Spleen (tissue), 7 donors: ENCODE measurements around the gene EDEM1.

Experiments
- CTCF ChIP-seq, 11 experiments: fragments of 200-600 bp in 7 of 11; fragments of 450-650 bp in 4 of 11; sonication (generic) in 4 of 11; IDR thresholded peaks in 8 of 11; conservative IDR thresholded peaks in 3 of 11; 1 replicate in 7 of 11; 2 replicates in 4 of 11; pipeline versions ENCODE4 v1.4.0 to v1.8.0; 2016 to 2021; ENCODE audit warnings: antibody characterized with exemption in 11 of 11, inconsistent platforms in 4 of 11, mild to moderate bottlenecking in 1 of 11
- POLR2A ChIP-seq, 3 donors: fragments of 450-650 bp; IDR thresholded peaks; one replicate each; pipeline ENCODE4 v1.5.1; 2017; ENCODE audit warnings: antibody characterized with exemption in 3 of 3, mild to moderate bottlenecking in 1 of 3
- donor health status: DM: no; HTN: no; CAD: no; lungs with moderate emphysema.
- donor health status: DM: no; HTN: no; CAD: no.
- donor health status: DM: no; HTN: no; CAD: no.

GRCh38 chr3:5198986-5199731, 11.7 kb downstream of the EDEM1 start:
- TF ChIP-seq CTCF (IDR thresholded peaks at IDR 0.05 in 8 of 11, conservative IDR thresholded peaks at IDR 0.05 in 3 of 11): no peak
- no peak for TF ChIP-seq POLR2A (IDR thresholded peaks at IDR 0.05)
